Measurements from ENCODE around the gene NSG2. TPM values are rescaled to one million over a fixed set of nuclear protein-coding genes. Genes with fewer than 3 reads are reported as not detected.

Gene NSG2
- total RNA-seq, 2 donors from 2014 or later: 0.95 to 1.4 TPM

DNA sequence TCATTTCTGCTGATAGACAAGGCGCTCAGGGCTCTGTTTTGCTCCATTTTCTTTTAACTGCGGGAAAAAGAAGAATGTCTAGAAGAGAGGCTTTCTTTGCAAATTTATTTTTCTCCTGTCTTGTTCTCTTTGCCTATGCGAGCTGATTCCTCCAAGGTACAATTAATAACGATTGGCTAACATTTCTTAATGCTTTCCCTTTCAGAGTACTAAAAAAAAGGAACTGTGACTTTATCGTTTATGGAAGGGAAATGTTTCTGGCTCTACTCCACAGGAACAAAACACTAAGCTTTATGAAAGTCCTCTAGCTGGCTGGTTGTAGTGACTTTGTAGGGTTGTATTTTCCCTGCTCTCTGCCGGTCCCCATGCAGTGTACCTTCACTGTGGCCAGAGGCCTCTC, 11.7 kb downstream of the NSG2 start:
- intact Hi-C loops (cut with DNase I, micrococcal nuclease): no loop called here
- DNase-seq (no peak), ATAC-seq (no peak)

DNA sequence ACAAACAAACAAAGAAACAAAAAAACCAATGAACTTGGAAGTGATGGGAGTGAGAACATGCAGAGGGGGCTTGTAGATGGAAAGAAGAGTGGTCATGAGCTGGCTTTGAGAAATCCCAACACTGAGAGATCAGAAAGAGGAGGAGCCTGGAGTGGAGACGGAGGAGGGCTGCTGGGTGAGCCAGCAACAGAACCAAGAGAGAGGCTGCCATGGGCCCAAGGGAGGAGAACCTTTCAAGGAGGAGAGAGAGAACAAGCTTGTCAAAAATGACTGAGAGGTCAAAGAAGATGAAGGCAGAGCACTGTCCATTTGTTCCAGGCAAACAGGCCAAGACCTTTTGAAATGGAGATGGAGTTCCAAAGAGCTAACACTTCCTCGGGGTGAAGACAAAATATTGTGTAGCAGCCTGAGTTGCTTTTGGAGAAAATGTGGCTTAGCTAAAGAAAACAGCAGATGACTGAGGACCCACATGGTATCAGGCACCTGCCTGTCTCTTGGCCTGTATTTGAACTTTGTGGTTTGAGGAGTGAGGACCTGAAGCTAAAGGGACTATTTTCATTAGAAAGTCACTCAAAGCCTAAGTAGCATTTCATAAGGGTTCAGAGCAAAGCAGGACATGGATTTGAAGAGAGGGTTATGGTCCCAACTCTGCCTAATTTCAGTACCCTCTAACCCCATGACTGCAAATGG, 13.1 kb downstream of the NSG2 start:
- ATAC-seq: no peak
- intact Hi-C loops (cut with DNase I, micrococcal nuclease): no loop called here
- no peak for DNase-seq

DNA sequence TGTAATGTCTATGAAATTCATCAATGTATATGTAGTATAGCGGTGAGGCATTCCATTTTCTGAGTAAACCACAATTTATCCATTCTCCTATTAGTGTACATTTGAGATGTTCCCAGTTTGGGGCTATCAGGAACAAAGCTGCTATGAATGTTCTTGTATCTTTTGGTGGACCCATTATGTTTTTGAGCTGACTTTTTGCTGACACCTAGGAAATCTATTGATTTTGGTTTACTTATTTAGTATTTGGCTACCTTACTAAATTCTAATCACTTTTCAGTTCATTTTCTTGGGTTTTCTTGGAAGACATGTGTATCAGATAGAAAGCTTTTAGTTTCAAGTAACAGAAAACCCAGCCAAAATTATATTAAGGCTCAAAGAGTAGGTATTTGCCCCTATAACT, 13.7 kb downstream of the NSG2 start:
- ATAC-seq: no peak
- DNase-seq: no peak
- intact Hi-C loops (cut with DNase I, micrococcal nuclease): no loop called here

DNA sequence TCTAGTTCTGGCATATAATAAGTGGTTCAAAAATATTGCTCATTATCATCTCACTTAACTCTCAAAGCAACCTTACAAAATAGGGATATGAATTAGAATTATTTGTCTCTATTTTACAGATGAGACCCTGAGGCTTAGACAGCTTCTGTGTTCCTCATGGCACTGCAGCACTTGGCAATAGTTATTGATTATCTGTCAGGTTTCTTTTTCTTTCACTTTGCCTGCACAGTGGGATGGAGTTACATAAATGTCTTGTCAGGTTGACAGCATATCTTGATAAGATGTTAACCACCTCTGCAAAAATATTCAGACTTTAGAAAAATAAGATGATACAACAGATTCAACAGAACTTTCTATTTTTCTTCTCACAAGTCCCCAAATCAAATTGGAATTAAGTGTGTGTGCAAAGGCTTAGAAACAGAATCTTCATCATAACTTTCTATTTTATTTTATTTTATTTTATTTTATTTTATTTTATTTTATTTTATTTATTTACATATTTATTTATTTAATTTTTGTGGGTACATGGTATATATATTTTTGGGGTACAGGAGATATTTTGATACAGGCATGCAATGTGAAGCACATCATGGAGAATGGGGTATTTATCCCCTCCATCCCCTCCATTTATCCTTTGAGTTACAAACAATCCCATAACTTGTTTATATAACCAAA, 17.7 kb downstream of the NSG2 start:
- intact Hi-C loops (cut with DNase I, micrococcal nuclease): no loop called here
- no peak for ATAC-seq
- DNase-seq: no peak

DNA sequence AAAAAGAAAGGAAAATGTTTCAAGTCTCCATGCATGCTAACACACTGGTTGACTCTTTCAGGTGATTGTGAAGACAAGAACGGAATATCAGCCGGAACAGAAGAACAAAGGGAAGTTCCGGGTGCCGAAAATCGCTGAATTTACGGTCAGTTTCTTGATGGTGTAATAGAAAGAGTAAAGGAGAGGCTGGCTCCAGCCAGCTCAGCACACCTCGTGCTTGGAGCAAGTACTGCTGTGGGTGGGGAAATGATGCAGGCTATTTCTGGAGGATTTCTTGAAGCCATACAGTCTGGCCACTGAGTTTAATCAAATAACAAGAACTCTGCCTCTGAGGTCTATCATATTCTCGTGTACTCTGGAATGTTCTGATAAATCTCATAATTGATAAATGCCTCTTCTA, 18.7 kb downstream of the NSG2 start:
- intact Hi-C loops (cut with DNase I, micrococcal nuclease): no loop called here
- DNase-seq: no peak
- no peak for ATAC-seq

DNA sequence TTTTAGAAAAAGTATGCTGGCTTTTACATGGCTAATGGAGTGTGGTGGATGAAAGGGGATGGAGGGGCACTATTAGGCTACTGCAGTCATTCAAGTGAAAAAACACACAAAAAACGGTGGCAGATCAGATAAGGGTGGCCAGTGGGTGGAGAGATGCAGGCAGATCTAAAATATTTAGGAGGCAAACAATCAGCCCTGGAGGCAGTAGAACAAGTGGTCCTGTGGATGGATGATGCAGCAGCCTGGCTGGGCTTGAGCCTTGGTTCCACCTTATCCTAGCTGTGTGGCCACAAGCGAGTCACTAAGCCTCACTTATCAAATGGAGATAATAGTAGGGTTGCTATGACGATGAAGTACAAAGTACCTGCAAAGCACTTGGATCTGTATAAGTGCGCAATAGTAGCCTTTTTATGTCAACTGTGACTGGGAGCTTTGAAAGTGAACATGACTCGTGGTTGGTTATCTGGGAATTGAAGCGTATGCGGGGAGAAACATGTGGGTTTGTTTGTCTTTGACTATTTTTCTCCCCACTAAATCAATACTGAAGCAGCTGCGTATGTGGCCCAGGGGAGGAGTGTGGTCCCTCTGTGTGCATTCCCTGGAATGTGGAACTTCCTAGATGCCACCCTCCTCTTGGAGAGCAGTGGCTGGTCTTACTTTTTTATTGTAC, 20.2 kb downstream of the NSG2 start:
- intact Hi-C loops (cut with DNase I, micrococcal nuclease): no loop called here
- DNase-seq: no peak
- ATAC-seq: no peak

DNA sequence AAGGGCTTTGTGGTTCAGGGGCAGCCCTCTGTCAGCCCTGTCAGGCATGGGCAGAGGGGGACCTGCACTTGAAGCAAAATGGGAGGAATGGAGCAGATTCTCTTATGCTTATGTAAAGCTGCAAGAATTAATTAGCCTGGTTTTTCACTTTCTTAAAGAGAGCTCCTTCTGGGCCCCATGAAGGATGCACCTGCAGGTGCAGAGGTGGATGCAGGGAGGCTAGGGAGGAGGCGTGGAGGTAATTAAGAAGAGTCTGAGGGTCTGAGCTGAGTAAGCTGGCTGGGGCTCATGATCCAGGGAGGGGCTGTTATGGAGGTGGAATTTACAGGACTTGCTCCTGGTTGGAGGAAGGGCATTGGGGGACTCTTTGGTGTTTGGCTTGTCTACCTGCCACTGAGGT, 22.0 kb downstream of the NSG2 start:
- no peak for ATAC-seq
- intact Hi-C loops (cut with DNase I, micrococcal nuclease): no loop called here
- no peak for DNase-seq

DNA sequence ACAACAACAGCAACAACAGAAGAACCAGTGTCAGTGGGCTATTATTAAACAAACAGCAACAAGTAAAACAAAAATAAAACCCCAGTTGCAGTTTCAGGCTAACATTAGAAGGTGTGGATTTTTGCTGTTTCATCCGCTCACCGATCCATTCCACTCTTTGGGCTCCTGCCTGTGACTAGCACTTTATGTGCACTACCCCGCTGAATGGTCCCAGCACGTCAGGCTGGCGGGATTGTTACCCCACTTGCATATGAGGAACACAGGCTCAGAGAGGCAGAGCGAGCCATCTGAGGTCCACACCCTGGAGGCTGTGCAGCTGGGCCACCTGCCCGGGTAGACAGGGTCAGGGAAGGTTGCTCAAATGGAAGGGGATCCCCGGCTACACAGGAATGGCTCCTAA, 26.0 kb downstream of the NSG2 start:
- intact Hi-C loops (cut with DNase I, micrococcal nuclease): no loop called here
- no peak for DNase-seq
- no peak for ATAC-seq

DNA sequence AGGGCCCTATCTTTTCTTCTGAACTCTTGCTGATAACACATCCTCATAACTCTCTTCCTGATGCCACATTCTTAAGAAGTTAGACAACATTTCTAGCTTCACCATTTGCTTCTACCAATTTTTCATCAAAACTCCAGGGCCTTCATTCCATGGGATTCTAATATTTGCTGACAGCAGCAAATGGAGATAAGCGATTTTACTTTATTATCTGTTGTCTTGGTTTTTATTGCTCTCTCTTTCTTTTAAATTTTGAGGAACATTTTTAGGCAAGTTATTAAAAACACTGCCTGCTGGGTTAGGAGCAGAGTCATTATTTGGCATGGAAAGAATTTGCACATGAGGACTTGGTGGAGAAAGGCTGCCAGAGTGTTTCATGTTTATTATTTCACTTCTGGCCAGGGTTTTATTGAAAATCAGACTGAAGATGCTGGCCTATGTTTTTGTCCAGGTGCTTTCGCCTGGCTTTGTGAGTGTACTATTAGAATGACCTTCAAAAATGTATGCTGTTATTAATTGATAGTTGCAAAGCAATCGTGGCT, 27.7 kb downstream of the NSG2 start:
- ATAC-seq (no peak), DNase-seq (no peak)
- intact Hi-C loops (cut with DNase I, micrococcal nuclease): no loop called here

DNA sequence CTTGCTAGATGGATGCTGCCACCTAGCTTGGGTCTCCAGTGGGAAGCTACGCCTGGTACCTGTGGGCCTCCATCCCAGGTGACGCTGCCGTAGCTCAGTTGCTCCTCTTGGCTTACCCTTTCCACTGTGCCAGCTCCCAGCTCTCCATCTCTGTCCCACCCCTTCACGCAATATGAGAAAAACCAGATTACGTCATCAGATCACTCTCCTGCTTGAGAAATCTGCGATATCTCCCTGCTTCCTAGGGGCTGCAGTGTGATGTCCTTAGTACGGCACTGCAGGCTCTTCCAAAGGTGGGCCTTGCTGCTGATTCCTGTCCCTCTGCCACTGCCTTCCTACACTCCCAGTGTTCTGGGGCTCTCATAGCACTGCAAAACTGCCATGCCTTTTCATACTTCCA, 28.9 kb downstream of the NSG2 start:
- intact Hi-C loops (cut with DNase I, micrococcal nuclease): no loop called here
- DNase-seq: no peak
- ATAC-seq: no peak

DNA sequence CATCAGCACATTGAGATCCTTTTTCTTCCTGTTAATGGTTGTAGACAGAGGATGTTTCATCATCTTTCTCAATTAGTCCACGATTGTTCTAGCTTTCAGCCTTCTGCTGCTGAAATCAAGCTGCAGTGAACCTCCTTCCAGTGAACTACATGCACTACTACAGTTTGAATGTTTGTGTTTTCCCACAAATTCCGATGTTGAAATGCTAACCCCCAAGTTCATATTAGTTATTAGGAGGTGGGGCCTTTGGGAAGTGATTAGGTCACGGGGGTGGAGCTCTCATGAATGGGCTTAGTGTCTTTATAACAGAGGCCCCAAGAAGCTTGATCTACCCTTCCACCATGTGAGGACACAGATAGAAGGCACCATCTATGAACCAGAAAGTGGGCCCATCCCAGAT, 32.9 kb downstream of the NSG2 start:
- intact Hi-C loops (cut with DNase I, micrococcal nuclease): no loop called here
- DNase-seq: no peak
- no peak for ATAC-seq

DNA sequence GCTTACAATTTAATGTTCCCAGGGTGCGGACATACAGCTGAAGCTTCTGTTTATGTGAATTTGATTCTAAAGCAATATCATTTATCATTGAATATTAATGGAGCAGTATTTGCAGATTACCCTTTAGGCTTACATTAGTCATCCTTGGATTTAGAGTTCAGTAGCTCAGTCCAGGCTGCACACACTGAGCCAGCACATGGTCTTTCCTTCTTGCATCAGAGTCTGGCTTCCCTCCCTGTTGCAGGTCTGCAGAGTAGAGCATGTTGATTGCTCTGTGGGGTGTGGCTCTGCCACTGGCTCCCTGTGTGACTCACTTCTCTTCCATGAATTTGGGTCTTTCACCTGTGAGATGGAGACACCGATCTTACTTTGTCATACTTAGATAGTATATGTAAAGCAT, 36.8 kb downstream of the NSG2 start:
- intact Hi-C loops (cut with DNase I, micrococcal nuclease): no loop called here
- no peak for DNase-seq
- no peak for ATAC-seq

DNA sequence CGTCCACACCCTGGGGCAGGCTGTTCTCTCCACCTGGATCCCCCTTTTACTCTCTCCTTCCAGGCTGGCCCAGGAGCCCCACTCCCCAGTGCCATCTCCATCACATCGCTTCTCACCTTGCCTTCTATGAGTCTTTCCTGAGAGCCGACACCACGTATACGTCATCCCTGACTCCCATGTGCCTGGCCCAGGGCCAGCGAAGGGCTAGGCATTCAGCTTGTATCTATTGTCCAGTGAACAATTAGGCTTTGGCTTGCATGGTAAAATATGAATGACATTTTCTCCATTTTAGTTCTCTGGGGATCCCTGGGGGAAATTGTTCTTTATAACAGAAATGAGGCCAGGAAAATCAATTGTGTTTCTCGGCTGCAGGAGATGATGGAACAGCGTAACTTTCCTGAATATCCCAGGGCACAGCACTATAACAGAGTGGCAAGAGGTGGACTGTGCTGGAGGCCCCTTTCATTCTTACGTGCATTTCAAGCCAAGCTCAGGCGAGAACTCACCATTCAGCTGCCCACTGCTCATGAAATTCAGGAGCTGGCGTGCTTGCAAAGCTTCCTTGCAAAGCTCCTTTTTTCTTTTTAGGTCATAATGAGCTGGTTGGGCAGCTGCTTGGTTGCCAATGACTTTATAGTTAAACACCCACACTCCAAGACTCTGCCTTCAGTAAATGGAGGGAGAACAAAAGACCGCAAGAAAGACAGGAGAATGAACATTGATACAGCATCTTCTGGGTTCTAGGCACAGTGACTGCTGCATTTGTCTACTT, 37.7 kb downstream of the NSG2 start:
- DNase-seq: no peak
- ATAC-seq: no peak
- intact Hi-C loops (cut with DNase I, micrococcal nuclease): no loop called here

DNA sequence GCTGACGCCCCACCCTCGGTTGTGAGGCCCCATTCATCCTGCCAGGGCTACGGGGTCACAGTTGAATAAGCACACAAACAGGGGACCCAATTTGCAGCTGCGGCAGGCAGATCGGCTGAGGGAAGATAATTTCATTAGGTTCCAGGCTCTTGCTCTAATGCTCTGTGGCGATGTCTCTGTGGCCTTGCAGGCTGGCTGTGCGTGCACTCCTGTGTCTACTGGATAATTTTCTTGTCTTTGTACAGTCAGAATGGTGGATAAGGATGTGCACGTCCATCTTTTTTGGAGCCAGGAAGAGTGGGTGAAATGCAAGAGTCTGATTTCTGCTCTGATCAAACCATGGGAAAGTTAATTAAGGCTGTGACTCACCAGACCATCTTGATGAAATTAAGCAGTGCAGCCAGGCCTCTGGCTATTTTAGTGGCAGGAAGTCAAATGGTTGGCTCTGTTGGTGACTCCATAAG, 39.2 kb downstream of the NSG2 start:
- DNase-seq (no peak), ATAC-seq (no peak)
- intact Hi-C loops (cut with DNase I, micrococcal nuclease): no loop called here

DNA sequence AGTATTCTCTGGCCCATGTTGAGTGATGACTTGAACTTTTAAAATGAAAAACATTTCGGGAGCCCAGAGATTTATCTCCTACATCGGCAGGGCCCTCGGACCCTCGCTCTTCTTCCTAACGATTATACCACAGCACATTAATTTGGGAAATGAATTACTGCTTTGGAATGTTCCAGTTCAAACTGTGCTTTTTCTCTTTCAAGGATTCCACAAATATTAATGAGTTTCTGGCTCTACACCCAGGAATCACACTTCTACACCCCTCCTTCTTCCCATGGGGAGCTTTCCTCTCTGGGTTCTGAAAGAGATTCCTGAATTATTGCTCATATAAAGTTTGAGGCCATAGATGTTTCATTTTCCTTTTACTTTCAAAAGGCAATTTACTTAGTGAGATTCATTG, 41.2 kb downstream of the NSG2 start:
- no peak for DNase-seq
- intact Hi-C loops (cut with DNase I, micrococcal nuclease): no loop called here
- no peak for ATAC-seq

DNA sequence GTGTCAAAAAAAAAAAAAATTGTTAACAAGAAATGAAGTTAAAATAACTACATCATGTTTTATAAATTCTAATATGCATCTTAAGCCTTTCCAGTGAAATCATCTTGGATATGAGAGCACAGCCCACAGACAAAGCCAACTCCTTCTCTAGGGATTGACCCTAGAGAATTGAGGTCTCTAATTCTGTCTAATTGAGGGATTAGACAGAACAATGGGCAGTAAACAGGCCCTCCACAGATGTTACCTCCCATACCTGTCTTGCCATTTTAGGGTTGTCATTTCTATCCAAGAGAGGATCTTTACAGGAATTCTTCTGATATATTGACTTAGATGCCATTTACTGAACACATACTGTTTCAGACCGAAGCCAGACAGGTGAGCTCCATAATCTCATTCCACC, 42.3 kb downstream of the NSG2 start:
- DNase-seq (no peak), ATAC-seq (no peak)
- intact Hi-C loops (cut with DNase I, micrococcal nuclease): no loop called here

DNA sequence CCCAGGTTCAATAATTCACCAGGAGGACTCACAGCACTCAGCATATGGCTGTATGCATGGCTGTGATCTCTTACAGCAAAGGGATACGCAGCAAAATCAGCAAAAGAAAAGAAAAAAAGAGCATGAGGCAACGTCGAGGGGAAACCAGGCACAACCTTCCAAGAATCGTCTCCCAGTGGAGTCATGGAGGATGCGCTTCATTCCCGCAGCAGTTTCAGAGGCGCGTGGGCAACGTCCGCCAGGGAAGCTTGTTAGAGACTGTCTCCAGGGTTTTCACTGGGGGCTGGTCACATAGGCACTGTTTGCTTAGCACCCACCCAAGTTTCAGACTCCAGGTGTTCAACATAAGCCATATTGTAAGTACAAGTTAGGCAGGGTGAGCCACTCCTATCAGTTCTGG, 44.6 kb downstream of the NSG2 start:
- intact Hi-C loops (cut with DNase I, micrococcal nuclease): no loop called here
- no peak for DNase-seq
- no peak for ATAC-seq

DNA sequence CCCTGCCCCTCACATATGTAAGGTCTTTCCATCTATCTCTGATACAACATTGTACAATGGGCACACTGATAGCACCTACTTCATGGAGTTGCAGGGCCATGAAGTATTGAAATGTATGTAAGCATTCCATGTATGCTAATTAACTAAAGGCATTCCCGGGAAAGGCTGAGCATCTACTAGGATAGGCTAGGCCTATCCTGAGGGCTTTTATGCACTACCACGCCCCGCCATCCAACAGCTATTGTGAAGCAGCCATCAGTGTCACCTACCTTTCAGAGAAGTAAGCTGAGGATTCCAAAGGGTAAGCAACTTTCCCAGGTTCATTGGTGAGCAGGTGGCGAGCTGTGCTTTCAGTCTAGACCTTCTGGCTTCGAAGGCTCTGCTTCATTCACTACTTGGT, 47.6 kb downstream of the NSG2 start:
- intact Hi-C loops (cut with DNase I, micrococcal nuclease): no loop called here
- no peak for DNase-seq
- ATAC-seq: no peak

DNA sequence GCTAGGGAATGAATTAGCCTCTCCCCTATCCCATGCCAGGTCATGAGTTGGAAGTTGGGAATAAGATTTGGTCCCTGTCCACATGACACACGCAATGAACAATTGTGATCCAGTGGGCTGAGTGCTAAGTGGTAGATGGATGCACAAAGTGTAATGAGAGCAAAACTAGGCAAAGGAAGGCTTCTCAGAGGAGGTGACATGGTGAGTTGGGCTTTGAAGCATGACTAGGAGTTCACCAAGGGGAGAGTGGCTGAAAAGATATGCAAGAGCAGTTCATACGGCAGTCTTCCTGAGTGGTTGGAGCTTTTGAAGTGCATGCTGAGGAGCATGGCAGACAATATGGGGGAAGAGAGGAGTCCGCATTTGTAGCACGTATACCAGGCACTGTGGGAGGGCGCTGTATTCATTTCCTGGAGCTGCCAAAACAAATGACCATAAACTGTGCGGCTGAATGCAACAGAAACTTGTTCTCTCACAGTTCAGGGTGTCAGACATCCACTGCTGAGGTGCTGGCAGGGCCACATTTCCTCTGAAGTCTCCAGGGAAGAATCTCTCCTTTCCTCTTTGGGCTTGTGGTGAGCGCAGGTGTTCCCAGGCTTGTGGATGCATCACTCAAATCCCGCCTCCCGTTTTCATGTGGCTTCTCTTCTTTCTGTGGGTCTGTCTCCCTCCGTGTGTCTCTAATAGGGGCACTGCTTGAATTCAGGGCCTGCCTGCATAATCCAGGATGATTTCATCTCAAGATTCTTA, 49.5 kb downstream of the NSG2 start:
- ATAC-seq (no peak), DNase-seq (no peak)
- intact Hi-C loops (cut with DNase I, micrococcal nuclease): no loop called here

Measured in left colon (tissue), 2 donors.